ENCODE results near the gene FER1L5. TPM values are rescaled to one million over a fixed set of nuclear protein-coding genes. Genes with fewer than 3 reads are reported as not detected.

Gene FER1L5
- total RNA-seq, 1 donor from 2014 or later = 1.5 TPM

DNA sequence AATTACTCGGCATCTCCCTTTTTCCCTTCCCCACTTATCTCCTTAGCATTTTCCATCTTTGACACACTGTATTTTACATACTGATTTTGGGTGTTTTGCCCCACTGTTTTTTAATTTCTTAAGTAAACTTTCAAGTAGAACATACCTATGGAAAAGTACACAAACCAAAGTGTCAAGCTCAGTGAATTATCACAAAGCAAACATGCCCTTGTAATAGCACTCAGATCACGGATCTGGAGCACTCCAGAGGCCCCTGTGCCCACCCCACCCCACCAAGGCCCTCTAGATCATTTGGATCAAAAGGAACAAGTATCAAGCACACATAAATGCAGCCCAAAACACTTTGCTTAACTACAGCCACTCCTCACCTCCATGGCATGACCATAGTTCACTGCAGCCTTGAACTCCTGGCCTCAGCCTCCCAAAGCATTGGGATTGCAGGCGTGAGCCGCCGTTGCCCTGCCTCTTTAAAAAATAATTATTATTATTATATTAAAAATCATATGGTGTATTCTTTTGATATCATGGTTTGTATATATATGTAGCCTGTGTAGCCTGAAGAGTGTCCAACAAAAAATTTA is 38.1 kb downstream of the FER1L5 start:
- DNase-seq (ENCODE audit: low read depth) = no peak

DNA sequence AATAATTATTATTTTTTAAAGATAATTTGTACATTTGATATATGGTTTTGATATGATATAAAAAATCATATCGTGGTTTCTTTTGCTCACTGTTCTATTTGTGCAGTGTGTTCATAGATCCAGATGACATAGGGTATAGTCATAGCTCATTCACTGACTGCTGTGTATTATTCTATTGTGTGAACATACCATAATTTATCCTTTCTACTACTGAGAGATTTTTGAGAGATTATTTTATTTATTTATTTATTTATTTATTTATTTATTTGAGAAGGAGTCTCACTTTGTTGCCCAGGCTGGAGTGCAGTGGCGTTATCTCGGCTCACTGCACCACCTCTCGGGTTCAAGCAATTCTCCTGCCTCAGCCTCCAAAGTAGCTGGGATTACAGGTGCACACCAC is 39.0 kb downstream of the FER1L5 start:
- no peak for DNase-seq (ENCODE audit: low read depth)

DNA sequence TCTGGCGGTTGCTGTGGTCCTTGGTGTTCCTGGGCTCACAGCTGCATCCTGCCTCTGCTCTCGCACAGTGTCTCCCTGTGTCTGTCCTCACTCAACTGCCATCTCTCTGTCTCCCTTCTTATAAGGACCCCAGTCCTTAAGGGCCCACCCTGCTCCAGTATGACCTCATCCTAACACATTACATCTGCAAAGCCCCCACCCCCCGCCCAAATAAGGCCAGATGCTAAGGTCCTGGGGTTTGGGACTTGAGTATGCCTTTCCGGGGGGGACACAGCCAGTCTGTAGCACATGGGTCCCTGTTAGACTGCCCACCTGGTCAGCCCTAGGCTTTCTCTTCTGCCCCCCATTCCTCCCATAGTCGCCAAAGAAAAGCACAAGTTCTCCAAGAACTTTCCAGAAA is 40.7 kb downstream of the FER1L5 start:
- no peak for DNase-seq (ENCODE audit: low read depth)

DNA sequence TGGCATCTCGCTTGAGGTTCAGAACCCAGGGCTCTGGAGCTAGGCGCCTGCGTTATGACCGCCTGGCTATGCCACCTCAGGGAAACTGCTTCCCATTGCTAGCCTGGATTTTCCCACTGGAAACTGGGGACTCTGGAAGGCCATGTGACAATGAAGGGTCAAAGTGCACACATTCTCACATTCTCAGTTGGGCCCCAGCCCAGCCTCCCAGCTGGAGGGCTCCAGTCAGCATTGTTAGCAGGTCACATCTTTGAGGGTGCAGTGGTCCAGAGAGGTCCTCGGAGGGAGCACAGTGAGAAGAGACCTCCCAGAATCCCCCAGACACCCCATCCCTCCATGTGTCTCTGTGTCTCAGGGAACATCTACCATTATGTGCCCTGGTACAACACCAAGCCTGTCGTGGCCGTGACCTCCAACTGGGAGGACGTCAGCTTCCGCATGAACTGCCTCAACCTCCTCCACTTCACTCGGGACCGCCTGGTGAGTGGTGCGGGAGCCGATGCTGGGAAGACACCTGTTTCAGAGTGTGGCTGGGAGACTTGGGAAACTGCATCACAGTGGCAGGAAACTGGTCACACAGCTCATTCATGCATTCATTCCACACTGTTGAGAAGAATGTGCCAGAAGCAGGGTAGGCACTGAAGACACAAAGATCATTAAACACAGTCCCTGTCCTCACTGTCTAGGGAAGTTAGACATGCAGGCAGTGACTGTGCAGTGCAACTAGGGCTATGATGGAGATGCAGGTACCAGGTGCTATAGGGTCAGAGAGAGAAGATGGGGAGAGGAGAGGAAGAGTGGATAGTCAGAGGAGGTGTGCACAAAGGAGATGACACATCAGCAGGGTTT is 41.6 kb downstream of the FER1L5 start:
- DNase-seq (ENCODE audit: low read depth) = no peak

DNA sequence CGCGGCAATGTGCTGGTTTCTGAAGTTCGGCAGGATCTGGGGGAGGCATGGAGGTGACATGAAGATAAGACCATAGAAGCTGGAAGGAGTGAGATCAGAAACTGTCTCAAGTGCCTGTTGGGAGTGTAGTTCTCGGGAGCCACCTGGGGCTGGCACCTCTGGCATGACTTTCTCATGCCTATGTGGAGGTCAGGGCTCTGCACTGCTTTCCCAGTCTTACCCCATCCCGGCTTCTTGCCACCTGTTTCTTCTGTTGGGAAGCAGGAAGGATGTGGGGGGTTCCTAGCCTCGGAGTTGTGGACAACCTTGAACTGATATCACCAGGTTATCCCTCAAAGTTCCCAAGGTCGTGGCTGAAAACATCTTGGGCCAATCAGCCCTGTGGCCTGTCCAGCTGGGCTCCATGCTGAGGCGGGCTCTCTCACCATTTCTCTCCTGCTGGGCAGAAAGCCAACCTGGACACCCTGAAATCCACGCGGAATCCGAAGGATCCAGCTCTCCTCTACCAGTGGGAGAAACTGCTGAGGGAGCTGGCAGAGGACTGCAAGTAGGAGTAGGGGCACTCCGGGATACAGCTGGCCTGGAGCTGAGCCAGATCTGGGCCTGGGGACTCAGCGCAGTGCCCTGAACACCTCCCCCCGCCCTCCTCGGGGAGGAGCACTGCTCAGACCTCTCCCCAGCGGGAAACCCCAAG is 42.5 kb downstream of the FER1L5 start:
- no peak for DNase-seq (ENCODE audit: low read depth)

DNA sequence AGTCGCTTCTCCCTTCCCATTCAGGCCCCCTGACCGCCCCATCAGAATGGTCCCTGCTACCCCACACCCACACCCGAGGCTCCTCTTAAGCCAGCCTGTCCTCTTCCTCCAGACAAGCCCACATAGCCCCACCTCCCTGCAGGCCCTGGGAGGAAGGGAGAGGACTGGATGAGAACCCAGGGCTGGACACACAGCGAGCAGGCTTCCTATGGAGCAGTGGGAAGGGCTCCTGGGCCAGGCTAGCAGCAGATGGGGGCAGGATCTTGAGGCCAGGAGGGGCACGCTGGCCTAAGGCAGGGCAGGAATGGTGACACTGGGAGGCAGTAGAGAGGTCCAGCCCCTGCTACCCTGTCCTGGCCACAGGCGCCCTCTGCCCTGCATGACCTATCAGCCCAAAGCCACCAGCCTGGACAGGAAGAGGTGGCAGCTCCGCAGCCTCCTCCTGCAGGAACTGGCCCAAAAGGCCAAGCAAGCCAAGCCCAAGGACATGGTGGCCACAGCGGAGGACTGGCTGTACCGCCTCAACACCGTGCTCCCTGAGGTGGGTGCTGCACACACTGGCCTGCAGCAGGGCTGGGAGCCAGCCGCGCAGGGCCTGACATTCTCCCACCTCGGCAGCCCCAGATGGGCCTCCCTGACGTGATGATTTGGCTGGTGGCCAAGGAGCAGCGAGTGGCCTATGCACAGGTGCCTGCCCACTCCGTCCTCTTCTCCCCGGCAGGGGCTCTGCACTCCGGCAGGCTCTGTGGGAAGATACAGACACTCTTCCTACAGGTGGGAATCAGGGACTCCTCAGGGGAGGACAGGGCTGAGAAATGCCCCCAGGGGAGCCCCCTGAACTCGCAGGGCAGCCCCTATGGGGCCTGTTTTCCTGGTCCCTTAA is 43.3 kb downstream of the FER1L5 start:
- DNase-seq (ENCODE audit: low read depth) = no peak

DNA sequence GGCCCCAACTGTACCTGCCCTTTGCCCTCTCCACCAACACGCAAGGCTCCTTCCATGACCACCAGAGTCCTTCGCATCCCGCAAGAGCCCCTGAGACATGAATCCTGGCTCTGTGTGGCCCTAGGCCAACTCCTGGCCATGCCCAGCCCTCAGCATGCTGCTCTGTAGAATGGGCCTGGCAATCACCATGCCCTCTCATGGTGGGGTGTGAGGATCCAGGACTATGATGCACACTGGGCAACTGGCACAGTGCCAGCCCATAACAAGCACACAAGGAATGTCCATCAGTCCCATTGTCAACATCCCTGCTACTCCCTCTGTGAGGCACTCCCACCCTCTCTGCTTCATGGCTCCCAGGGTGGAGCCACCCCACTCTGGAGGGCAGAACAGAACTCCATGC is 44.7 kb downstream of the FER1L5 start:
- DNase-seq (ENCODE audit: low read depth) = no peak

DNA sequence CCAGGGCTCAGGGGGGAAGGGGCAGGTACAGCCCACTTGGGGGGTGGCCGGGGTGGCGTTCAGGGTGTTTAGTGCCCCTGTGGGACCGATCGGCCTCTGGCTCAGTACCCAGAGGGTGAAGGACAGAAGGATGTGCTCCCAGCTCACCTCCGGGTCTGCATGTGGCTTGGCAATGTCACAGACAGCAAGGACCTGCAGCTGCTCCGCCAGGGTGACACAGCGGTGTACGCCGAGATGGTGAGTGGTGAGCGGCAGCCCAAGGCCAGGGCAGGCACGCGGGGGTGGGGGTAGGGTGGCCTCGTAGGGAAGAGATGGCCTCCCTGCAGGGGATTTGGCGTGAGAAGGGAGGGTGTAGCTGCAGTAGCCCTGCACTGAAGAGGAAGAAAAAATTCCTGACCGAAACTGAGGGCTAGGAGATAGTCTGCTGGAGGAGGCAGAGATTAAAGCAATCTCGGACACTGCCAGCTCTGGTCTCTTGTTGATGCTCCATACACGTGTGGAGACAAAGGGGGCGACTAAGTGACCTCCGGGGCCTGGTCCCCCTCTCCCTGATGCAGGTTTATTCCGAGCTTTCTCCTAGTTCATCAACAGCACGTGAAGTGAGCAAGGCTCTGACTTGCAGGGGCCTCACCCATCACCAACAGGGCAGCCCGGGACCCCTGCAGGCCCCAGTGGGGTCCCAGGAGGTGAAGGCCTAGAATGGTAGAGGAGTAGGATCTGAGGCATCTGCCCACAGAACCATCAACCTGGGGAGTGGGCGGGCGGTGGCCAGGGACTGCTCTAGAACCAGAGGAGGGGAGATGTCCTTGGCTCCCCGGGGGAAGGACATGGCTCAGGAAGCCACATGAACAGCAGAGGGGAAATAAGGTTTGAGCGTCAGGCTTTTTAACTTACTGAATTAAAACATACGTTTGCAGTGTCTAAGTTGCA is 45.4 kb downstream of the FER1L5 start:
- no peak for DNase-seq (ENCODE audit: low read depth)

DNA sequence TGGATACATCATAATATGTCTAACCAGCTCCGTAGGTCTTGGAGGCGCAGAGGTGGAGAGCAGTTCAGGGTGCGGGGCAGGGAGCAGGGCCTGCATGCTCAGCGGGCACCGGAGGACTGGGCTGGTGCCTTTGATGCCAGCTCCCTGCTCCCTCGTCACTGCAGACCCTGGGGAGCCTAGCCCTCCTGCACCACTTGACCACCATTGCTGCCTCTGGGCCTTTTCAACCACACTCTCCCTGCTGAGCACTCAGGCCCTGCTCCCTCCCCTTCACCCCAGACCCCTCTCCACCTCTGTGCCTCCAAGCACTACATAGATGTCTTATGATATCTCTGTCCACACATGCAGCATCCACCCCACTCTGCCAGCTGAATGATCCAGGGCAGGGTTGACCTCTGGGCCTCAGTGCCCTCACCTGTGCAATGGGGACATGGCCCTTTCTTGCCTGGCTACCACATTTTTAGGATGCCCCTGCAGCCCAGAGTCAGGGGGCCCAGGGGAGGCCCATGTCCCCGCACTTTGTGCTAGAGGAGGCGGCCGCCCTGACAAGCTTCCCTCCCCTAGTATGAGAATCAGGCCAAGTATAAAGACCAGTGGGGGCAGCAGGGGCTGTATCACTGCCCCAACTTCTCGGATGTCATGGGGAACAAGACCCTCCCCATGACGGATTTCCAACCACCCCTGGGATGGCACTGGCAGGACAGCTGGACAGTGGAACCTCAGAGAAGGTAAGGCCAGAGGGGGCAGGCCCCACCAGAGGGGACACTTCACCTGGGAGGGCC is 46.3 kb downstream of the FER1L5 start:
- no peak for DNase-seq (ENCODE audit: low read depth)

DNA sequence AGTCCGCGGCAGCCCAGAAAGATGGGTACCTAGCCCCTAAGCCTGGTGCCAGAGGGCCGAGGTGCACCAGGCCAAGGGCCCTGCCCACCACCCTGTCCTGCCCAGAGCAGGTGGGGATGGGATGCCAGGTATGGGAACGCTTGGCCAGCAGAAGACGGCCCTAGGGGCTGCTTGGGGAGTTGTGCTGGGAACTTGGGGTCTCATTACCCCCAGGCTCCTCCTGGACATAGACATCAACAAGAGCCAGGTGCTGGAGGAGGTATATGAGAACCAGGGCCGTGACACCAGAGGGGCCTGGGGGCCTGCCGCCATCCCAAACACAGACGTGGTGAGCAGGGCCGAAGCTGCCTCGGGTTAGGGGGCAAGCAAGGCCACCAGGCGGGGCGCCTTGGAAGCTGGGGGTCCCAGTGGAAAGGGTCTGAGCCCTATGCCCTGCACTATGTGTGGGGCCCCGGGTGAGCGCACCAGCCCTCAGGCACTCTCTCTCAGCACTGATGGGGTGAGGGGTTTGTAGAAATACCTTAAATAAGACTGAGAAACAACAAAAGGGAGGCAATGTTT is 46.9 kb downstream of the FER1L5 start:
- no peak for DNase-seq (ENCODE audit: low read depth)

DNA sequence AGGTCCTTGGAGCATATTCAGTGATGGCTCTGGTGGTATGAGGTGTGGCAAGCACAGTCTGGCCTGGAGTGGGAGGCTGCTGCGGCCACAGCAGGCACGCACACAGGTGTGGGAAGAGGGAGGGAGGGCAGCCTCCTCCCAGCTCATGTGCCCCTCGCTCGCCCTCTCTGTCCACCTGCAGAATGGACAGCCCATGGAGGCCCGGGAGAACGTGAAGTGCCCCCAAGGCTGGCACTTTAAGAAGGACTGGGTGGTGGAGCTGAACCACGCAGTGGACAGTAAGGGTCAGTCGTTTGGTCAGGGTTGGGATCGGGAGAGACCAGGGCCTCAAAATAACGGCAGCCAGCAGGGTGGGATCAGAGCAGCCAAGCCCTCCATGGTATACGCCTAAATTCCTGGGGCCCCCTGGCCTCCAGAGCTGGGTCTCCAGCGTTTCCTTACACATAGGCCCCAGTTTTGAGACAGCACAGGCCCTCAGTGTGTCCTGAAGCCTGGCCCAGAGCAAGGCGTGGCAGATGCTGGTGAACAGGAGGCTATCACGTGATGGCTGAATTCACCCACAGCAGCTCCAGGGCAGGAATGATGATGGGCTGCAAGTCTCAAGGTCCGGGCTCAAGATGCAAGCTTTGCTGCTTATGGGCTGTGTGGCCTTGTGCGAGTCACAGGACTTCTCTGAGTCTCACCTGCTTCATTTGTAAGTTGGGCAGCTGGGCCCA is 47.9 kb downstream of the FER1L5 start:
- no peak for DNase-seq (ENCODE audit: low read depth)

DNA sequence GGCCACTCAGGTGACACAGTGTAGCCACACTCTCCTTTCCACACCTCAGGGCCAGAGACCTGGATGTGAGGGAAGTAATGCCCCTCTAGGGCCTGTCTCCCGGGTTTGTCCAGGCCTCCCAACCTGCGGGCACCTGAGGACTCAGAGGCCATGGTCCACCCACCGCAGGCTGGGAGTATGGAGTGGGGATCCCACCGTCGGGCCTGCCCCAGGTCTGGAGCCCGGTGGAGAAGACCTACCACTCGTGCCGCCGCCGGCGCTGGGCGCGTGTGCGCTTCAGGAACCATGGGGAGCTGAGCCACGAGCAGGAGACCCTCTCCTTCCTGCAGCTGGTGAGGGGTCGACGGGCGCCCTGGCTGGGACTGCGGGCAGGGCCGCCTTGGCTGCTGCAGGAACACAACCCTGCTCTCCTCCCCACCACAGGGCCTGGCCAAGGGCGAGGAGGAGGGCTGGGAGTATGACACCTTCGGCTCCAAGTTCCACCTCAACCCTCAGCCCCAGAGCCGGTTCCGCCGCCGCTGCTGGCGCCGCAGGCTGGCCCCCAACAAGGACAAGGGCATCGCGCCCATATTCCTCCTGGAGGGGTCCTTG is 48.6 kb downstream of the FER1L5 start:
- DNase-seq (ENCODE audit: low read depth) = no peak

DNA sequence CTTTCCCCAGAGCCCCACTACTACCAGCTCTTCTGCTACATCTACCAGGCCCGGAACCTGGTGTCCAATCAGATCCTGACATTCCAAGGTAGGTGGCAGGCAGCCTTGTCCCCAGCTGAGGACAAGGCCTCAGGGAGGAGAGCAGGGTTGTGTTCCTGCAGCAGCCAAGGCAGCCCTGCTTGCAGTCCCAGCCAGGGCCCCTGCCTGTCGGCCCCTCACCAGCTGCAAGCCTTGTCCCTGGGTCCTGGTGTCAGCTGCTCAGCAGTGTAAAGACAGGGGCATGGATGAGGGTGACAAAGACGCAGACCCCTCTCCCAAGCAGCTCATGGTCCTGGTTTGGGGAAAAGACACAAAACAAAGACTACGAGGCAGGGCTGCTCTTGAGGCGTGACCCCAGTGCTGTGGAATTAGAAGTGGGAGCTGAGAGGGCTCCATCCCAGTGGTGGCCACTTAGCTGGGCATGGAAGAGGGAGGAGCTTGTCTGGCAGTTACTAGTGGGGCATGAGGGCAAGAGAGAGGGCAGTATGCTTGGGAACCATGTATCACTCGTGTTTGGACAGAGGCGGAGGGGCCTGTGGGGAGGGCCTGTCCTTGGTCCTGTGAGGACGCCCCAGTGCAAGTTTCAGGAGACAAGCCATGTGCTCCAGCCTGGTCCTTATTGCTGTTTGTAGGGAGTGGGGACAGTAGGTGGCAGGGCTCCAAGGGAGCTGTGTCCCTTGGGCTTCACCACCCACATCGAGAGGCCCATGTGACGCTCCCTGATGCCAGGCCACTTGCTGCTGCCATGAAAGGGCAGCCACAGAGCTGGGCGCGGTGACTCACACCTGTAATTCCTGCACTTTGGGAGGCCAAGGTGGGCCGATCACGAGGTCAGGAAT is 49.8 kb downstream of the FER1L5 start:
- no peak for DNase-seq (ENCODE audit: low read depth)

DNA sequence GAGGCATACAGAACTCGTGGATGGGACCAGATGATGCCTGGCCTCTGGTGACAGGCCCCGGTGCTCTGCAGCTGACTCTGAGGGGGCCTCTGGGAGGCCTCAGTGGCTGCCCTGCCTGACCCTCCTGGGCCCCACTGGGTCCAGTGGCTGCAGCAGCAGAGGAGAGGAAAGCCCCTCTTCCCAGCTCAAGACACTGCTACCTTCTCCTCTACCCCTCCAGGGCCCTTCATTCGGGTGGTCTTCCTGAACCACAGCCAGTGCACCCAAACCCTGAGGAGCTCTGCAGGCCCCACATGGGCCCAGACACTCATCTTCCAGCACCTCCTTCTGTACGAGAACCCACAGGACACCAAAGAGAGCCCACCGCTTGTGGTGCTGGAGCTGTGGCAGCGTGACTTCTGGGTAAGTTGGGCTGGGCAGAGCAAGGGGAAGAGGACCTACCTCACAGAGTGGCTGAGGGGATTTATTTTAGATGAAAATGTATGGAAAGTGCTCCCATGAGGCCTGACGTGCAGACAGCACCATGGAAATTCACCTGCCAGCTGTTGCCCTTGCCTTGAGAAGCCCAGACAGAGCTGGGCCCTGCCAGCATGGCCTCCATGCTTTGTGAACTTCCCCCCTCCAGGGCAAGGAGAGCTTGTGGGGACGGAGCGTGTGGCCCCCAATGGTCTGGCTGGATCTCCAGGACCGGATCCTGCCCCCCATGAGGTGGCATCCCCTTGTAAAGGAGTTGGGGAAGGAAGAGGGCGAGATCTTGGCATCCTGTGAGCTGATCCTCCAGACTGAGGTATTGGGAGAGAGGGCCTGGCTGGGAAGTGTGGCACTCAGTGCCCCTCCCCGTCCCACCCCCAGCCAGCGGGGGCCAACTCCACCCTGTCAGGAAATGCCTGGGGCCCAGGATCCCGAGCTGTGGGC is 51.0 kb downstream of the FER1L5 start:
- no peak for DNase-seq (ENCODE audit: low read depth)

DNA sequence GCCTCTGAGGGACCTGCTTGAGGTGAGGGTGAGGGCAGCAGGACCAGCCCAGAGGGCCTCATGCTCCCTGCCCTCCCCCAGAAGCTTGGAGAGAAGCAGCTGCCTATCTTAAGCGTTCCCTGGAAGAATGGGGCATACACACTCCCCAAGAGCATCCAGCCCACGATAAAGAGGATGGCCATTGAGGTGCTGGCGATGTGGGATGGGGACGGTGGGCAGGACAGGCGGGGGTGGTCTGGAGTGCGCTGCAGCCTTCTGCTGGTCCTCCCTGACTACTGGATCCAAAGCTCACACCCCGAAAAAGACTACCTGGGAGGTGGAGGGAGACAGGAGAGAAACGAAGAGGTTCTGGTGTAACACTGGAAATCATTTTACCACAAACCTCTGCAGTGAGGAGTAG is 51.7 kb downstream of the FER1L5 start:
- DNase-seq (ENCODE audit: low read depth) = no peak

DNA sequence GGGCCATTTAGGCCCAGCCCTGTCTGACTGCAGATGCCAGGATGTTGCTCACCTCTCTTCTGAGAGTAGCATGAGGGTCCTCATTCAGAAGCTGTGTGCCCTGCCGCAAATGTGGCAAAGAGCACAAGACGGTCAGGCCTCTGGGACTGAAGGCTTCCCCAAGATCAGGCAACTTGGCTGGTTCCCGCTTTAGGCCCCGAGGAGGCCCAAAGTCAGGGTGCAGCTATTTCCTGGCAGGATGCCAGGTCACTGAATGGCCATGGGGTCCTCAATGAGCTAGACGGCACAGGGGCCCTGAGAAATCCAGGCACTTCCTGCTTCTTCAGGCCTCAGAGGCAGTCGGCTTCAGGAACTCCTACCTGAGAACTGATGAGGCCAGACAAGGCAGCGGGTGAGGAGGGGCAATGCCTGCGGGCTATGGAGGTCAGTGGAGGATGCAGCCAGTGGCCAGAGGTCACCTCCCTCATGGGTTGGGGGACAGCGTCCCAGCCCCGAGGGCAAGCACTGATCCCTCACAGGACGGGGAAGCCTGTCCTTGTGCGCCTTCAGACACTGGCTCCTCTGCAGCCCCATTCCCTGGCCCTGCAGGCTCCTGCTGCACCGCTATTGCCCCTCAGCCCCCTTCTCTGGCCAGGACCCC is 52.4 kb downstream of the FER1L5 start:
- DNase-seq (ENCODE audit: low read depth) = no peak

Measured in renal cortical epithelial cell (primary cell).